ENCODE measurements around the gene CSNK1G1.
A peak's percentile ranks its signal among the peaks of the same experiment; 100 is the strongest.

The CSNK1G1 gene

DNA sequence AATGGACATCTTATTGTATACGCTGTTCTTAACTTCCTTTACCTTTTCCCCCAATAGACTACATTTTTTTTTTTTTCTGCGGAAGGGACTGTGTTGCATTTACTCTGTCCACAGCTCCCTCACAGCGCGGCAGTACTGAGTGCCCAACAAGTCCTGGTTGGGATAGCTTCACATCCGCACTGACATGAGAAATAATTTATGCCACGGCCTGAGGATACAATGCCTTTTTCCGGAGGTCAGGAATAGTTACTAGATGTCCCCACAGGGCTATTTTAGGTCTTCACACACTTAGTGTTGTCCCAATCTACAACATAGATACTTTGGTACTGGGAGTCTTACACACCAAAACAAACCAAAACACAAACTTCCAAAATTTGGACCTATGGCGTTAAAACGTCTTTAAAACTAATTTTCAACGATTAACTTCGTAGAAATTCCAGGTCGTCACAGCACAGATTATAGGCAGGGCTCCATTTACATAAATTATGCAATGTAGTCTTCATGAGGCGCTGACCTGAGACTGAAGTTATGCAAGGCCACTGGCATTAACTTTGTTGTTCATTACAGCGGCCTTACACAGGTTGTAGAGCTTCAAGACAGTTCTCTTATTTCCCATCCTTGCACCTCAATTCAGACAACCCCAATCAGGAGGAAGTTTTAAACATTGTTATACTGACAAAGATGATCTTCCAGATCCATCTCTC, 192.2 kb downstream of the CSNK1G1 start:
- TF ChIP-seq, protein P1, sequence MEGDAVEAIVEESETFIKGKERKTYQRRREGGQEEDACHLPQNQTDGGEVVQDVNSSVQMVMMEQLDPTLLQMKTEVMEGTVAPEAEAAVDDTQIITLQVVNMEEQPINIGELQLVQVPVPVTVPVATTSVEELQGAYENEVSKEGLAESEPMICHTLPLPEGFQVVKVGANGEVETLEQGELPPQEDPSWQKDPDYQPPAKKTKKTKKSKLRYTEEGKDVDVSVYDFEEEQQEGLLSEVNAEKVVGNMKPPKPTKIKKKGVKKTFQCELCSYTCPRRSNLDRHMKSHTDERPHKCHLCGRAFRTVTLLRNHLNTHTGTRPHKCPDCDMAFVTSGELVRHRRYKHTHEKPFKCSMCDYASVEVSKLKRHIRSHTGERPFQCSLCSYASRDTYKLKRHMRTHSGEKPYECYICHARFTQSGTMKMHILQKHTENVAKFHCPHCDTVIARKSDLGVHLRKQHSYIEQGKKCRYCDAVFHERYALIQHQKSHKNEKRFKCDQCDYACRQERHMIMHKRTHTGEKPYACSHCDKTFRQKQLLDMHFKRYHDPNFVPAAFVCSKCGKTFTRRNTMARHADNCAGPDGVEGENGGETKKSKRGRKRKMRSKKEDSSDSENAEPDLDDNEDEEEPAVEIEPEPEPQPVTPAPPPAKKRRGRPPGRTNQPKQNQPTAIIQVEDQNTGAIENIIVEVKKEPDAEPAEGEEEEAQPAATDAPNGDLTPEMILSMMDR (IDR thresholded peaks at IDR 0.05; ENCODE audit: control insufficient read depth, insufficient read depth, low read depth, low read length, missing control alignments), result no peak
- H3K4me3 ChIP-seq (ENCODE audit: control insufficient read depth, low read depth, low read length), result peak overlapping the region; percentile 39
- no peak for DNase-seq (ENCODE audit: low read depth)

DNA sequence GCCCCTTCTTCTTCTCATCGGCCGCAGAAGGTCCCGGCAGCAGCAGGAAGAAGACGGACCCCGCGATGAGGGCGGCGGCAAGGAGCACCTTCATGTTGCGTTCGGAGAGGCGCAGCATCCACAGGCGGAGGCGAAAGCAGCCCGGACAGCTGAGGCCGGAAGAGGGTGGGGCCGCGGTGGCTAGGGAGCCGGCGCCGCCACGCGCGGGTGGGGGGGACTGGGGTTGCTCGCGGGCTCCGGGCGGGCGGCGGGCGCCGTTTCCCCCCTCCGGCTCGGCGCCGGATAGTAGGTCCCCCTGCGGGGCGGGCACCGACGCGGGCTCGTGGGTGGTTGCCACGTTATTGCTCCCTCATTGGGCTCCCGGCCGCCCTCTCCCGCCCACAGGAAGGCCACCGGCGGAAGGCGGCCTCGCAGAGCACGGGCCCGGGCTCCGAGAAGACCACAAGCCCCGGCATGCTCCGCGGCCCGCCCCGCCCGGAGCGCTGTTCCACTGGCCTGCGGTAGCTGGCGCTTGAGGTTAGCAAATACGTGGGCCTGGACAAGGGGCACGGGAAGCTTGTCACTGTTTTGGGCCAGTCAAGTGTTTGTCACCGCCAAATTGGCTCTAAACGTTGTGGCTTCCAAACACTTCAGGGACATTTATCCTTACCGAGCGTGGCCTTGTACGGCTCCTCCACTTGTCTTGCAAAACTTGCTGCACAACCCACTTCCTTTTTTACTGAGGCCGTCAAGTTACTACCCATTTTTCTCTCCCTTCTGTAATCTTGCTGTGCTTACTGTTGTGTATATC, 192.9 kb downstream of the CSNK1G1 start, which contains the start of gene PPIB:
Gene PPIB, minus strand, starts transcription at position 154 of the 790 bp plus-strand sequence. Its CDS starts 36 bp downstream, at position 118.
- peak within 1 kb of the TSS; percentile 57 for H3K4me3 ChIP-seq (ENCODE audit: control insufficient read depth, low read depth, low read length)
- TF ChIP-seq, protein P1 (IDR thresholded peaks at IDR 0.05; ENCODE audit: control insufficient read depth, insufficient read depth, low read depth, low read length, missing control alignments), result peak; percentile 30
- peak; percentile 89 for DNase-seq (ENCODE audit: low read depth)

DNA sequence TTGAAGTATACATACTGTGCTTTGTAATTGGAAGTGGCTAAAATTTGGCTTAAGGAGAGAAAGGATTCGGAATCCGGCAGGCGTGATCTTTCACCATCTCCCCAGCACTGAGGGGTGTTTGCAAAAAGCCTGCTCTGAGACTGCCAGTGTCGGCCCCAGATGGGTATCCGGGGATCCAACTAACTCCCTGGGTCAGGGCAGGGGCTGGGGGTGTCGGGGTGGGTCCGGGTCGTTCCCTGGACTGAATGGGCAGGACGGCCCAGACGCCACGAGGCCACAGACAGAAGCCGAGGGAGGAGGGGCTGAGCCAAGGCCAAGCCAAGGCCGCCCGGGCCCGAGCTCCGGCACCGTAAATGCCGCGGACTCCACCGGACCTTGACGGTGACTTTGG, 193.5 kb downstream of the CSNK1G1 start:
- TF ChIP-seq, protein P1 (IDR thresholded peaks at IDR 0.05; ENCODE audit: control insufficient read depth, insufficient read depth, low read depth, low read length, missing control alignments), result no peak
- DNase-seq (ENCODE audit: low read depth), result no peak

DNA sequence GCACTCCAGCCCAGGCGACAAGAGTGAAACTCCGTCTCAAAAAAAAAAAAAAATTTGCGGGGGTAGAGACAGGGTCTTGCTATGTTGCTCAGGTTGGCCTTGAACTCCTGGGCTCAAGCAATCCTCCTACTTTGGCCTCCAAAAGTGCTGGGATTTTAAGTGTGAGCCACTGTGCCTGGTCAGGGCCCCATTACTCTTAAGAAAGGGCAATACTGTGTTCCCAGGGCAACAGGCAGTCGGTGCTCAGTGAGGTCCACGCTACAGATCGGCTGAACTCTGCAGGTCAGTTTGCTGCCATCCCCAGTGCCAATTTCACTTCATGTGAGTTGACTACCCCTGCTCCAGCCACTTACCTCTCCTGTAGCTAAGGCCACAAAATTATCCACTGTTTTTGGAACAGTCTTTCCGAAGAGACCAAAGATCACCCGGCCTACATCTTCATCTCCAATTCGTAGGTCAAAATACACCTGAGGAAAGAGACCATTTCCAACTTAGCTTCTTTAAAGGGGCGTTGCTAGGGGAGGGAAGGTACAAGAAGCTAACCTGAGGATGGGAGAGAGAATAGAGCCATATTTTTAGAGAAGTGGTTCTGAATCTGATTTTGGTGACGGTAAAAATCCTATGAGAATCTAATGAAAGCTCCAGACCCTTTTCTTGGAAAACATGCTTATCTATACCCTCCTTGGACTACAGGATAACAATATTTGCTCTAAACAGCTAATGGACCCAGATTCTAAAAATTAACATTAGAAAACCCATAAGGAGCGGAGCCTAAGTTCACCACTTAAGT, 194.1 kb downstream of the CSNK1G1 start:
- TF ChIP-seq, protein P1 (IDR thresholded peaks at IDR 0.05; ENCODE audit: control insufficient read depth, insufficient read depth, low read depth, low read length, missing control alignments), result no peak
- no peak for DNase-seq (ENCODE audit: low read depth)
- H3K4me3 ChIP-seq (ENCODE audit: control insufficient read depth, low read depth, low read length), result peak overlapping the region; percentile 57

More for the DNA sequence above, 193.5 kb downstream of the CSNK1G1 start:
- peak overlapping the region; percentile 57 for H3K4me3 ChIP-seq (ENCODE audit: control insufficient read depth, low read depth, low read length)

DNA sequence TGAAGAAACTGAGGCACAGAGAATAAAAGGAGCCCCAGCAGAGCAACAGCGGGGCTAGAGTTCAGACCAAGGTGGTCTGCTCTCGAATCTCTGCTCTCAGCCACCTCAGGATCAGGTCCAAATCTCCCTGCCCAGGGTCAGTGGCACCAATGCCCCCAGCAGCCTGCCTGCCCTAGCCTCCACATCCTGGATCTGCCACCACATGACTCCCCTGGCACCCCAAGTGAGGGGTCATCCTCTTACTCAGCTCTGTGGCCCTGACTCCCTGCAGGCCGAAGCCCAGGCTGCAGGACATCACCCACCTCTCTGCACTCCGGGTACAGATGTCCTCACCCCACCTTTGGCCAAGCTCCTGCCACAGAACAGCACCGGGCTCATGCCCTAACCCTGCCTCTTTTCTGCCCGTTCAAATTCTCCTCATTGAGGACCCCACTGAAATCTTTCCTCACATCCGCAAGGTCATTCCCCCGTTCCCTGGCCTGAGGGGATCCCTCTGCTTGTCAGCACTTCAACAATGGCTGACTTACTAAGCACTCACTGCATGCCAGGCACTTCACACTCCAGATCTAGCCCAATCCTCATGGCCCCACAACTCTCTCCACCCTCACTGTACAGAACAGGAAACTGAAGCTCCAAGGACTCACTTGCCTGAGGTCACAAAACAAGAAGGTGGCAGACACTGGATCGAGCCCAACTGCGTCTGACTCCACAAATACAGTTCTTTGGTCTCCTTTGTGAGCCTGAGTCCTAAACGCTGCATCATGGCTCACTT, 197.4 kb downstream of the CSNK1G1 start:
- TF ChIP-seq, protein P1 (IDR thresholded peaks at IDR 0.05; ENCODE audit: control insufficient read depth, insufficient read depth, low read depth, low read length, missing control alignments), result no peak
- DNase-seq (ENCODE audit: low read depth), result no peak
- H3K4me3 ChIP-seq (ENCODE audit: control insufficient read depth, low read depth, low read length), result no peak overlapping the region
